Caco-2 (cell line): Measurements from ENCODE around the gene HOXB2. TPM values are rescaled to one million over a fixed set of nuclear protein-coding genes. Genes with fewer than 3 reads are reported as not detected.
A peak's percentile ranks its signal among the peaks of the same experiment; 100 is the strongest.

ENCODE experiments used
- BruUV-seq: library from RNA; stranded (reverse); fragments of 400-500 nt; replicated peaks from 2 replicates; lab custom pipeline; 2021; lab: Mats Ljungman, UMichigan
- CTCF ChIA-PET: fragments of 300-600 bp; sonication (Branson Sonifier 250); formaldehyde crosslinking; loops from one replicate; lab custom pipeline; 2022; ENCODE audit warnings: antibody characterized with exemption; lab: Charles Lee
- POLR2A ChIA-PET: fragments of 300-600 bp; sonication (Branson Sonifier 250); formaldehyde crosslinking; loops from one replicate; lab custom pipeline; 2022; ENCODE audit warnings: antibody characterized with exemption; lab: Charles Lee
- DNase-seq, 2 experiments: peaks; one replicate each; pipeline versions ENCODE4 v3.0.0 to v3.0.0-alpha.2; 2020 to 2022
- H3K27me3 ChIP-seq: replicated peaks from 2 replicates; pipeline ENCODE4 v1.6.0; 2011; ENCODE audit warnings: low read length; ENCODE audit not compliant: control insufficient read depth, insufficient read depth
- H3K36me3 ChIP-seq: 2 replicates; pipeline ENCODE4 v1.5.1; 2011; ENCODE audit warnings: low read length; ENCODE audit not compliant: control insufficient read depth, insufficient read depth
- H3K4me1 ChIP-seq: fragments of 250-450 bp; sonication (Bioruptor Pico); 2 replicates; pipeline ENCODE4 v1.5.1; 2020; ENCODE audit warnings: mild to moderate bottlenecking
- H3K4me3 ChIP-seq: 2 replicates; pipeline ENCODE4 v1.5.1; 2011; ENCODE audit warnings: low read depth, mild to moderate bottlenecking, control low read depth, low read length
- H3K9me3 ChIP-seq: fragments of 250-450 bp; sonication (Bioruptor Pico); 2 replicates; pipeline ENCODE4 v1.5.1; 2020; ENCODE audit warnings: mild to moderate bottlenecking, moderate library complexity
- H3K27ac Mint-ChIP-seq: one replicate; pipeline ENCODE4 v1.8.0; 2022; ENCODE audit warnings: mixed read lengths; ENCODE audit not compliant: unreplicated experiment
- H3K27me3 Mint-ChIP-seq: one replicate; pipeline ENCODE4 v1.8.0; 2022; ENCODE audit warnings: mixed read lengths; ENCODE audit not compliant: insufficient read depth, unreplicated experiment
- H3K36me3 Mint-ChIP-seq: one replicate; pipeline ENCODE4 v1.8.0; 2022; ENCODE audit warnings: mild to moderate bottlenecking, mixed read lengths; ENCODE audit not compliant: insufficient read depth, unreplicated experiment
- H3K4me1 Mint-ChIP-seq: one replicate; pipeline ENCODE4 v1.8.0; 2022; ENCODE audit warnings: low read depth, mixed read lengths; ENCODE audit not compliant: unreplicated experiment
- H3K4me3 Mint-ChIP-seq: one replicate; pipeline ENCODE4 v1.8.0; 2022; ENCODE audit warnings: mild to moderate bottlenecking, moderate library complexity, mixed read lengths; ENCODE audit not compliant: unreplicated experiment
- H3K9me3 Mint-ChIP-seq: one replicate; pipeline ENCODE4 v1.8.0; 2022; ENCODE audit warnings: mixed read lengths; ENCODE audit not compliant: unreplicated experiment
- intact Hi-C: fragments of 100-400 bp; cut with micrococcal nuclease; formaldehyde crosslinking; loops from one replicate; pipeline ENCODE4 v1.10.0; 2022; ENCODE audit not compliant: unreplicated experiment
- total RNA-seq: library from RNA; stranded (reverse); gene quantifications from 2 replicates; pipeline ENCODE4 v1.2.3, GENCODE V29; 2022
- TF ChIP-seq, protein P1 (sequence below), 2 experiments: fragments of 200-600 bp in 1 of 2; IDR thresholded peaks; 1 replicate in 1 of 2; 2 replicates in 1 of 2; pipeline versions ENCODE4 v1.5.1 to v1.8.0; 2011 to 2022; ENCODE audit warnings: antibody characterized with exemption in 1 of 2, control low read depth in 1 of 2, inconsistent platforms in 1 of 2, low read depth in 1 of 2, low read length in 1 of 2, mild to moderate bottlenecking in 1 of 2, moderate library complexity in 1 of 2; ENCODE audit not compliant: insufficient read depth in 1 of 2, severe bottlenecking in 1 of 2, unreplicated experiment in 1 of 2

The HOXB2 gene
- total RNA-seq, 1 experiment from 2014 or later = 1.1 TPM

- Mint-ChIP-seq H3K27me3 (no peaks in the 10 kb centered on the region), H3K27ac (no peak overlapping the region), H3K4me1 (no peaks in the 10 kb centered on the region), H3K4me3 (no peak overlapping the region), H3K9me3 (no peaks in the 10 kb centered on the region), H3K36me3 (no peaks in the 10 kb centered on the region)
- no peaks in the 10 kb centered on the region for H3K27me3 ChIP-seq
- intact Hi-C loops = no loop called here
- CTCF ChIA-PET = interaction anchor here (0.5 to 1.0 kb wide), 2 partner anchors 30 to 40 kb away, joined by 3 read pairs; no protein-coding TSS in a partner anchor
- POLR2A ChIA-PET = interaction anchor here (0.6 kb wide), 1 partner anchor 52 kb away, joined by 4 read pairs; no protein-coding TSS in a partner anchor
- no peak overlapping the region for H3K4me3 ChIP-seq
- H3K4me1 ChIP-seq = peaks cover 3% of the 10 kb centered on the region; the same call in 1 of the 2 replicates
- H3K9me3 ChIP-seq = no peaks in the 10 kb centered on the region
- peak in 1 of 2 experiments; percentile 60 for DNase-seq
- H3K36me3 ChIP-seq = no peaks in the 10 kb centered on the region
- TF ChIP-seq, protein P1, sequence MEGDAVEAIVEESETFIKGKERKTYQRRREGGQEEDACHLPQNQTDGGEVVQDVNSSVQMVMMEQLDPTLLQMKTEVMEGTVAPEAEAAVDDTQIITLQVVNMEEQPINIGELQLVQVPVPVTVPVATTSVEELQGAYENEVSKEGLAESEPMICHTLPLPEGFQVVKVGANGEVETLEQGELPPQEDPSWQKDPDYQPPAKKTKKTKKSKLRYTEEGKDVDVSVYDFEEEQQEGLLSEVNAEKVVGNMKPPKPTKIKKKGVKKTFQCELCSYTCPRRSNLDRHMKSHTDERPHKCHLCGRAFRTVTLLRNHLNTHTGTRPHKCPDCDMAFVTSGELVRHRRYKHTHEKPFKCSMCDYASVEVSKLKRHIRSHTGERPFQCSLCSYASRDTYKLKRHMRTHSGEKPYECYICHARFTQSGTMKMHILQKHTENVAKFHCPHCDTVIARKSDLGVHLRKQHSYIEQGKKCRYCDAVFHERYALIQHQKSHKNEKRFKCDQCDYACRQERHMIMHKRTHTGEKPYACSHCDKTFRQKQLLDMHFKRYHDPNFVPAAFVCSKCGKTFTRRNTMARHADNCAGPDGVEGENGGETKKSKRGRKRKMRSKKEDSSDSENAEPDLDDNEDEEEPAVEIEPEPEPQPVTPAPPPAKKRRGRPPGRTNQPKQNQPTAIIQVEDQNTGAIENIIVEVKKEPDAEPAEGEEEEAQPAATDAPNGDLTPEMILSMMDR (IDR thresholded peaks at IDR 0.05; ENCODE audit: insufficient read depth in 1 of 2, low read depth in 1 of 2, low read length in 1 of 2, severe bottlenecking in 1 of 2, unreplicated experiment in 1 of 2) = peak; percentile 54 to 67
- no TSS peak for BruUV-seq
Measured at GRCh38 chr17:48561884-48562810, 17.2 kb upstream of the HOXB2 start.

- H3K4me3 ChIP-seq = no peak overlapping the region
- intact Hi-C loops = no loop called here
- TF ChIP-seq, protein P1 (IDR thresholded peaks at IDR 0.05; ENCODE audit: insufficient read depth in 1 of 2, low read depth in 1 of 2, low read length in 1 of 2, severe bottlenecking in 1 of 2, unreplicated experiment in 1 of 2) = no peak
- H3K27me3 Mint-ChIP-seq = no peaks in the 10 kb centered on the region
- no peaks in the 10 kb centered on the region for H3K36me3 ChIP-seq
- H3K36me3 Mint-ChIP-seq = no peaks in the 10 kb centered on the region
- H3K27me3 ChIP-seq = no peaks in the 10 kb centered on the region; the same call in 1 of the 2 replicates
- DNase-seq = no peak
- POLR2A ChIA-PET = no interaction called here
- CTCF ChIA-PET = interaction anchor here (0.7 to 0.8 kb wide), 2 partner anchors 28 to 38 kb away, joined by 3 to 4 read pairs; no protein-coding TSS in a partner anchor
- peaks cover 3% of the 10 kb centered on the region; the same call in 1 of the 2 replicates for H3K4me1 ChIP-seq
- H3K4me1 Mint-ChIP-seq = peaks cover 3% of the 10 kb centered on the region
- H3K9me3 Mint-ChIP-seq = no peaks in the 10 kb centered on the region
- no peak overlapping the region for H3K4me3 Mint-ChIP-seq
- no TSS peak for BruUV-seq
- no peaks in the 10 kb centered on the region for H3K9me3 ChIP-seq
- no peak overlapping the region for H3K27ac Mint-ChIP-seq
Measured at GRCh38 chr17:48559840-48560817, 15.2 kb upstream of the HOXB2 start.
